Islet of Langerhans (tissue), 1 donor: ENCODE measurements around the gene RETREG3.
"Not testable (repeated sequence)": the region's sequence is repeated elsewhere in the genome, so short reads cannot be mapped to it uniquely, and the experiment has no call there.

Experiments used
- FAIRE-seq: peaks from one replicate; lab custom pipeline; 2011; peaks lifted over from hg19 to GRCh38; lab: Jason Lieb, UNC

Gene RETREG3

DNA sequence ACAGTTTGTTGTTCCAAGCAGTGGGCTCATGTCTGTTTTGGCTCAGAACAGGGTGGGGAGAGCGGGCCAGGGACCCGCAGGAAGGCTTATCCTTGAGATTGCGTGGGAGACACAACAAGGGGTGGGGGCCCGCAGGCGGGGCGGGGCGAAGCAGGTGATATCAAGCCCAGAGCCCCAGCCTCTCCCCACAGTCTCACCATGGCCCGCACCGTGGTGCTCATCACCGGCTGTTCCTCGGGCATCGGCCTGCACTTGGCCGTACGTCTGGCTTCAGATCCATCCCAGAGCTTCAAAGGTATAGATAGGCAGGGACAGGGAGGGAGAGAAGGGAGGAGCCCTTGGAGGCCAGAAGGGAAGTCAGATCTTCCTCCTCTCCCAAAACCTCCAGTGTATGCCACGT, 56.4 kb downstream of the RETREG3 start, which contains the start of gene HSD17B1:
HSD17B1 (plus strand) TSS at position 188 of the 400 bp plus-strand sequence; CDS start at position 199, 11 bp downstream.
- not testable (repeated sequence) for FAIRE-seq

DNA sequence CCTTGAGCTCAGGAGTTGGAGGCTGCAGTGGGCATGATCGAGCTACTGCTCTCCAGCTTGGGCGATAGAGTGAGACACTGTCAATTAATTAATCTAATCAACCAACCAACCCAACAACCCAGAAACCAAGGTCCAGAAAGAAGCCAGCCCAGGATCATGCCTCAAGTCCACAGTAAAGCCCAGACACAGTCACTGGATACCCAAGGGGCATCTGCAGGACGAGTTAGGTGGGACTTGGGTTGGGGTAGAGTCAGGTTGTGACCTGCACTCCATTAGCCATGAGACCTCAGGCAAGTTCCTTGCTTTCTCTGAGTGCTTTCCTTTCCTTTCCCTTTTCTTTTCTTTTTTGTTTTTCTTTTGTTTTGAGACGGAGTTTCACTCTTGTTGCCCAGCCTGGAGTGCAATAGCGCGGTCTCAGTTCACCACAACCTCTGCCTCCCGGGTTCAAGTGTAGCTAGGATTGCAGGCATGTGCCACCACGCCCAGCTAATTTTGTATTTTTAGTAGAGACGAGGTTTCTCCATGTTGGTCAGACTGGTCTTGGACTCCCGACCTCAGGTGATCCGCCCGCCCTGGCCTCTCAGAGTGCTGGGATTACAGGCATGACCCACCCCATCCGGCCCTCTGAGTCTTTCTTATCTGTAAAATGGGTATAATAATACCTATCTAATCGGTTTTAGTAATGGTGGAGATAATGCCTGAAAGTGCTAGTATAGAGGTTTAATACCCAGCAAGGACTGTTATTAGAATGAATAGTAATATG, 60.0 kb downstream of the RETREG3 start:
- FAIRE-seq: no peak

DNA sequence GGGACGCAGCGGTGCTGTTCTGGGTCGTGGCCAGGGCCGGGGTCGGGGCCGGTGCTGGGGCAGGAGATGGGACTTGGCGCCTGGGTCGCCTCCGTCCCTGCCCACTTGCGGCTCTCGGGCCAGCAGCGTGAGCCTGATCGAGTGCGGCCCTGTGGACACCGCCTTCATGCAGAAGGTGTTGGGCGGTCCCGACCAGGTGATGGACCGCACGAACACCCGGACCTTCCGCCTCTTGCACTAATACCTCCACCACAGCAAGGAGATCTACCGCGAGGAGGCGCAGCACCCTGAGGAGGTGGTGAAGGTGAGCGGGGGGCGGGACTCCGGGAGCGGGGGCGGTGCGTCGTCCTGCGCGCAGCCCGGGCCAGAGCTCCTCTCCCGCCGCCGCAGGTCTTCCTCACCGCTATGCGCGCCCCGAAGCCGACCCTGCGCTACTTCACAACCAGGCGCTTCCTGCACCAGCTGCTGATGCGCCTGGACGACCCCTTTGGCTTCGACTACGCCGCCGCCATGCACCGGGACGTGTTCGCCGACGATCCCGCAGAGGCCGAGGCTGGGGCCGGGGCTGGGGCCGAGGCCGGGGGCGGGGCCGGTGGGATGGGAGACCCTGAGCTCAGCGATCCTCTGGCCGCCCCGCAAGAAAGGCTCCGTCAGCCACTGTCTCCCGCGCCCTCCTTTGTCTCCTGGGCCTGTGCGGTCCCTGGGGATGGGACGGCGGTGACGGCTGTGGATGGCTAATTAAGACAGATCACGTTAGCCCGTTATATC, 60.9 kb downstream of the RETREG3 start:
- FAIRE-seq: no peak

DNA sequence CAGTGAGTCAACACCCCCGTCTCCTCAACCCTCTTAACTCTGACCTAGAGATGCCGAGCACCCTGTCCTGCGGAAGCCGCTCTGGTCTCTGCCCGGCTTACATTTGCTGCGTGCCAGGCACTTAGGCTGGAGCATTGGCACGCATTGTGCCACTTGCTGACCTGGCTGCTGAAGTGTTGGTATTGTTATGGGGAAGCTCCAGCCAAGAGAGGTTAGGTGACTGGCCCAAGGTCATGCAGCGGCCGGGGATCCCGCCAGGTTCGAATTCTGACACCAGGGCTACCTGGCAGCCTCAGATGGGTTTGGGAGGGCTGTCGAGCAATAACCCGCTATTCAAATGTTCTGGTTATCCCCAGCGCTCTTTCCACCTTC, 61.5 kb downstream of the RETREG3 start:
- no peak for FAIRE-seq

DNA sequence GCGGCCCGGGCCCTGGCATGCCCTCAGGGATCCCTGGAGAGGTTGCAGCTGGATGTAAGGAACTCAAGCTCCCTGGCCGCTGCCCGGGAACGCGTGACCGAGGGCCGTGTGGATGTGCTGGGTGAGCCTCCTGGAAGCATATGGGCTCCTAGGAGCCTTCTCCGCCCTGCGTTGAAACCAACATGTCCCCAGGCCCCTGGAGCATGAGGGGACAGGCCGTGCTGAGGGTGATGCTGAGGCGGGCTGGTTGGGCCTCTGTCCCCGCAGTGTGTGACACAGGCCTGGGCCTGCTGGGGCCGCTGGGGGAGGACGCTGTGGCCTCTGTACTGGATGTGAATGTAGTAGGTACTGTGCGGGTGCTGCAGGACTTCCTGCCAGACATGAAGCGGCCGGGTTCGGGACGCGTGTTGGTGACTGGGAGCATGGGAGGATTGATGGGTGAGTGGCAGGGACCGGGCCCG, 62.1 kb downstream of the RETREG3 start:
- no peak for FAIRE-seq

DNA sequence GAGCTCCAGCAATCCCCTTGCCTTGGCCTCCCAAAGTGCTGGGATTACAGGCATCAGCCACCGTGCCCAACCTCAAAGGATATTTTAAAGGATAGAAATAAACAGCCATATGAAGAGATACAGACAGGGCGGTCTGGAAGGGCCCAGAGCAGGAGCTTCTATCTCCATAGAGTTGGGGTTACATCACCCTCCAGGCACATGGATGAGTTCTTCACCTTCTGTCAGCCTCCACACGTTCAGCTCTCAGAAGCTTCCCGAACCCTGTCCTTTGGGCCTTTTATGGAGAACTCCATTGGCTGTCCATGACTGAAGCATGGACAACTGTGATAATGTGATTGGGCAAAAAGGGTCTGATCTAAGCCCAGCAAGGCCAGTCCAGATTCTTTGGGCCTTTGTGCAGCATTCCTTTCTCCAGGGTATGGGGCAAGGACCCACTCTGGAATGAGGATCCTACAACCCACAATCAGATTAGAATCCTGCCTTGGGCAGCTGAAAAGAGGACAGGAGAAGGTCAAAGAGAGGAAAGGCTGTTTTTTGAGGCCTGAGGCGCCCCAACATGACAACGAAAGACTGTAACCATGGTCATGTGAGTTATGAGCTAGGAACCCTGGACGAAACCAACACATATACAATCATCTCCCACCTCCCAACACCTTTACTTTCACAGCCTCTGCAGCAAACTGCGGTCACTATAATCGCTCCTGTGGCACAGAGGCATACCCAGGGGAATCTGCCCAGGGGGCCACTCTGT, 63.2 kb downstream of the RETREG3 start:
- FAIRE-seq: not testable (repeated sequence)

DNA sequence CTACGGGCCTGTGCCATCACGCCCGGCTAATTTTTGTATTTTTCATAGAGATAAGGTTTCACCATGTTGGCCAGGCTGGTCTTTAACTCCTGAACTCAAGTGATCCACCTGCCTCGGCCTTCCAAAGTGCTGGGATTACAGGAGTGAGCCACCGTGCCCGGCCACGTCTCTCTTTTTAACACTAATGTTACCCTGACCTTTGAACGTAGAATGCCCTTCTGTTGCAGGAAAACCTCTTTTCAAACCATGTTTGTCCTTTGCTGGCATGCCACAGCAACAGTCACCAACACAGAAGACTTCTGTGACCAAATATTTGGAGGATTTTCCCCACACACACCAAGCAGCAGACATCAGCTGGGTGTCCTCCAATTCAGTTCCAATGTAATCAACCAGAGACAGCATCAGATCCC, 64.3 kb downstream of the RETREG3 start:
- no peak for FAIRE-seq

DNA sequence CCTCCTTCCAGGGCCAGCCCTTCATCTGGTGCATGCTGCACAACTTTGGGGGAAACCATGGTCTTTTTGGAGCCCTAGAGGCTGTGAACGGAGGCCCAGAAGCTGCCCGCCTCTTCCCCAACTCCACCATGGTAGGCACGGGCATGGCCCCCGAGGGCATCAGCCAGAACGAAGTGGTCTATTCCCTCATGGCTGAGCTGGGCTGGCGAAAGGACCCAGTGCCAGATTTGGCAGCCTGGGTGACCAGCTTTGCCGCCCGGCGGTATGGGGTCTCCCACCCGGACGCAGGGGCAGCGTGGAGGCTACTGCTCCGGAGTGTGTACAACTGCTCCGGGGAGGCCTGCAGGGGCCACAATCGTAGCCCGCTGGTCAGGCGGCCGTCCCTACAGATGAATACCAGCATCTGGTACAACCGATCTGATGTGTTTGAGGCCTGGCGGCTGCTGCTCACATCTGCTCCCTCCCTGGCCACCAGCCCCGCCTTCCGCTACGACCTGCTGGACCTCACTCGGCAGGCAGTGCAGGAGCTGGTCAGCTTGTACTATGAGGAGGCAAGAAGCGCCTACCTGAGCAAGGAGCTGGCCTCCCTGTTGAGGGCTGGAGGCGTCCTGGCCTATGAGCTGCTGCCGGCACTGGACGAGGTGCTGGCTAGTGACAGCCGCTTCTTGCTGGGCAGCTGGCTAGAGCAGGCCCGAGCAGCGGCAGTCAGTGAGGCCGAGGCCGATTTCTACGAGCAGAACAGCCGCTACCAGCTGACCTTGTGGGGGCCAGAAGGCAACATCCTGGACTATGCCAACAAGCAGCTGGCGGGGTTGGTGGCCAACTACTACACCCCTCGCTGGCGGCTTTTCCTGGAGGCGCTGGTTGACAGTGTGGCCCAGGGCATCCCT, 65.7 kb downstream of the RETREG3 start:
- no peak for FAIRE-seq

DNA sequence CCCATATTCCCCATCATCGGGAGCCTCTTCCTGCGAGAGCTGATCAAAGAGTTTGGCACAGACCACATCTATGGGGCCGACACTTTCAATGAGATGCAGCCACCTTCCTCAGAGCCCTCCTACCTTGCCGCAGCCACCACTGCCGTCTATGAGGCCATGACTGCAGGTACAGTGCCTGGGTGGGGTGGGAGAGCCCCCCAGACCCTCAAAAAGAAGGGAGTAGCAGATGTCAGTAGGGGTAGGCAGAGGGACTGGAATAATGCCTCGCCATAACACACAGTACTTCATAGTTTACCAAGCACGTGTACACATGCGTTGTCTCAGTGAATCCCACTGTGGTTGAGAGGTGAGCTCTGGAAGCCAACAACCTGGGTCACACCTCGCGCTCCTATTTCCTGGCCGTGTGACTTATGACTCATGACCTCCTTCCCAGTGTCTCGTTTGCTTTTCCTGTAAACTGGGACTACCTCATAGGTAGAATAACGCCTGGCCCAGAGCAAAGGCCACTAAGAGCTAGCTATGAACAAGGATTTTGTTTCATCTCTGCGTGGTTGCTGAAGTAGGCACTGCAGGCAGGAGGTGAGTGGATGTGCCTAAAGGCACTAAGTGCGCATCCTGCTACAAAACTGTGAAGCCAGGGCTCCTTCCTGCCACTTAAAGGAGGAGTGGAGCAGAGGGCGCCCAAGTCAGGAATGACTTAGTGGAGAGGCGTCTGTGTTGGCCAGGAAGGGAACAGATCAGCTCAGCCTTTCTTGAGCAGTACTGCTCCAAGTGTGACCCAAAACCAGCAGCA, 67.9 kb downstream of the RETREG3 start:
- FAIRE-seq: no peak

DNA sequence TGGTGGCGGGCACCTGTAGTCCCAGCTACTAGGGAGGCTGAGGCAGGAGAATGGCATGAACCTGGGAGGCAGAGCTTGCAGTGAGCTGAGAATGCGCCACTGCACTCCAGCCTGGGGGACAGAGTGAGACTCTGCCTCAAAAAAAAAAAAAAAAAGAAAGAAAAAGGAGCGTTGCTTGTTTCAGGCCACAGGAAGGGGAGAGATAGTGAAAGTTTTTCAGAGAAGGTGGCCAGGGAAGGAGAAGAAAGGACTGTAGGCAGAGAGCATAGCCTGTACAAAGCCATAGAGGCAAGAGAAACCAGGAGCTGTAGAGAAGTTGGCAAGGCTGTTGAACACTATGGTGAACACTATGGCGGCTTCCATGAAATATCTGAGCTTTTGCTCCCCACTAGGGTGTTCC, 68.6 kb downstream of the RETREG3 start:
- FAIRE-seq: not testable (repeated sequence)

DNA sequence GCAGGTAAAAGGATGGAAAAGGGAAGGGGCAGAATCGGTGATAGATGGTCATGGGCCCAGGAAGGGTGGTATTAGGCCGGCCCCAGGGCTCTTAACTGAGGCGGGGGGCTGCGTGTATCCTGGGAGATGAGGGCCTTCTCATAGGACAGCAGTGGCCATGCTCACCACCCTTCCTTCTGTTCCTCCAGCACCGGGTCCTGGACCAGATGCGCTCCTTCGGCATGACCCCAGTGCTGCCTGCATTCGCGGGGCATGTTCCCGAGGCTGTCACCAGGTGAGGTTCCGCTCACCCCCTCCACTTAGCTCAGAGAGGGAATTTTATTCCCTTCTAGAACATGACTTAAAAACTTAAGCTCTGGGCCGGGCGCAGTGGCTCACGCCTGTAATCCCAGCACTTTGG, 70.7 kb downstream of the RETREG3 start:
- FAIRE-seq: no peak

DNA sequence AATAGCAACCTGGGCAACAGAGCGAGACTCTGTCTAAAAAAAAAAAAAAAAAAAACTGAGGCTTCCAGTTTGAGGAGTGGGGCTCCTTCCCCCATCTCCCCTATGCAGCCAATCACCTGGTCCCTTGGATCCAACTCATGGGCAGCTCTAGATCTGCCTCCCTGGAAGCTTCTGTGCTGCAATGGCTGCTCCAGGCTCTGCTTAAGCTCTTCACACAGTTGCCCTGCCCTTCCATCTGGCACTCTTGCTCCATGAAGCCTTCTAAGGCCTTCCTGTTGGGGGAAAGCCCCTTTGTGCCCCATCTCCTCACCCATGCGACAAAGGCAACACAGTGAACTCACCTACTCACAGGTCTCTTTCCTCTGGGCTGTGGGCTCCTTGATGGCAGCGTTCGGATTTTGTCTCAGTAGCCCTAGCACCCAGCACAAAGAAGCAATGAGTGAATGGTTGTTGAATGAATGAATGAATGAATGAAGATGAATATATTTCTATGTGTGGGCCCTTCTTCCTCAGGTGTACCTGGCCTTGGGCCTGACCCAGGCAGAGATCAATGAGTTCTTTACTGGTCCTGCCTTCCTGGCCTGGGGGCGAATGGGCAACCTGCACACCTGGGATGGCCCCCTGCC, 71.2 kb downstream of the RETREG3 start:
- no peak for FAIRE-seq

DNA sequence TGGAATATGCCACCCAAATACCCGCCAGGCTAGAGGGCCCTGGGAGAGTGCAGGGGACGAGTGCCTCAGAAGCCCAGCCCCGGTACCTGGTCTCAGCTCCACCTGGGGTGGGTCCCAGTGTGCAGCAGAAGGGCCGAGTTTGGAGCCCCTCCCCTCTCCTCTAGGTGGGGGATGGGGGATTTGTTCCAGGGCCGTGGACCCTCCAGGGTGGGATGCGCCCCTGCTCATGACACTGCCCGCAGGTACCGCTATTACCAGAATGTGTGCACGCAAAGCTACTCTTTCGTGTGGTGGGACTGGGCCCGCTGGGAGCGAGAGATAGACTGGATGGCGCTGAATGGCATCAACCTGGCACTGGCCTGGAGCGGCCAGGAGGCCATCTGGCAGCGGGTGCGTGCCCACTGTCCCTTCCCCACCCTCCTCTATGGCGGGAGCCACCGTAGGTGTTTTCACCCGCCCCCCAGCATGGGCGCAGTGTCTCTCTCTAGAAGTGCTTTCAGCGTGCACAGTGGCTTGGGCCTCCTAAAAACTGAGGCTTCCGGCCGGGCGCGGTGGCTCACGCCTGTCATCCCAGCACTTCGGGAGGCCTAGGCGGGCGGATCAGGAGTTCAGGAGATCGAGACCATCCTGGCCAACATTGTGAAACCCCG, 71.9 kb downstream of the RETREG3 start:
- no peak for FAIRE-seq

DNA sequence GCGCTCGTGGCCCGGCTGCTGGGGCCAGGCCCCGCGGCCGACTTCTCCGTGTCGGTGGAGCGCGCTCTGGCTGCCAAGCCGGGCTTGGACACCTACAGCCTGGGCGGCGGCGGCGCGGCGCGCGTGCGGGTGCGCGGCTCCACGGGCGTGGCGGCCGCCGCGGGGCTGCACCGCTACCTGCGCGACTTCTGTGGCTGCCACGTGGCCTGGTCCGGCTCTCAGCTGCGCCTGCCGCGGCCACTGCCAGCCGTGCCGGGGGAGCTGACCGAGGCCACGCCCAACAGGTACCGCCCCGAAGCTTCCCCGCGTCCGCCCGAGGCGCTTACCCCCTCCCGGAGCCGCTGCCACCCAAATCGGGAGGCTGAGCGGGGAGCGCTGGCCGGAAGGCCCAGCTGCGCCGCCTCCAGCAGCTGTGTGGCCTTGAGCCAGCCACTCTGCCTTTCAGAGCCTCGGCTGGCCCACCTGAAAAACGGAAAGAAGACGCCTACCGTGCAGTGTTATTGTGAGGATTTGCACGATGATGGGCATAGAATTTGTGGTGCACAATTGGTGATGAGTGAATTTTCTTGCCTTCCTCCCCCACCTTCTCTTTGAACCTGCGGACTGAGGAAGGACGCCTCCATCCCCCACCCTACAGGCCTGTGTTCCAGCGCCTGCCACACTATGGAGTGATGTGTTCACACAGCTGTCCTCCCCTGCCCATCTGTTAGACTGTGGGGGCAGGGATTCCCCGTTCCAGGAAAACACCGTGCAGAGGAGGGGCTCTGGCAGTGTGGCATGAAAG, 72.6 kb downstream of the RETREG3 start:
- FAIRE-seq: no peak

DNA sequence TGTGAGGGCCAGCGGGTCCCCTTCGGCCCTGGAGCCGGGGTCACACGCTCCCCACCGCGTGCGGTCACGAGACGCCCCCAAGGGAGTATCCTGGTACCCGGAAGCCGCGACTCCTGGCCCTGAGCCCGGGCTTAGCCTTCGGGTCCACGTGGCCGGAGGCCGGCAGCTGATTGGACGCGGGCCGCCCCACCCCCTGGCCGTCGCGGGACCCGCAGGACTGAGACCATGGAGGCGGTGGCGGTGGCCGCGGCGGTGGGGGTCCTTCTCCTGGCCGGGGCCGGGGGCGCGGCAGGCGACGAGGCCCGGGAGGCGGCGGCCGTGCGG, 73.2 kb downstream of the RETREG3 start, which contains the start of gene NAGLU:
NAGLU (plus strand) TSS at position 194 of the 324 bp plus-strand sequence; CDS start at position 226, 32 bp downstream.
- no peak for FAIRE-seq

DNA sequence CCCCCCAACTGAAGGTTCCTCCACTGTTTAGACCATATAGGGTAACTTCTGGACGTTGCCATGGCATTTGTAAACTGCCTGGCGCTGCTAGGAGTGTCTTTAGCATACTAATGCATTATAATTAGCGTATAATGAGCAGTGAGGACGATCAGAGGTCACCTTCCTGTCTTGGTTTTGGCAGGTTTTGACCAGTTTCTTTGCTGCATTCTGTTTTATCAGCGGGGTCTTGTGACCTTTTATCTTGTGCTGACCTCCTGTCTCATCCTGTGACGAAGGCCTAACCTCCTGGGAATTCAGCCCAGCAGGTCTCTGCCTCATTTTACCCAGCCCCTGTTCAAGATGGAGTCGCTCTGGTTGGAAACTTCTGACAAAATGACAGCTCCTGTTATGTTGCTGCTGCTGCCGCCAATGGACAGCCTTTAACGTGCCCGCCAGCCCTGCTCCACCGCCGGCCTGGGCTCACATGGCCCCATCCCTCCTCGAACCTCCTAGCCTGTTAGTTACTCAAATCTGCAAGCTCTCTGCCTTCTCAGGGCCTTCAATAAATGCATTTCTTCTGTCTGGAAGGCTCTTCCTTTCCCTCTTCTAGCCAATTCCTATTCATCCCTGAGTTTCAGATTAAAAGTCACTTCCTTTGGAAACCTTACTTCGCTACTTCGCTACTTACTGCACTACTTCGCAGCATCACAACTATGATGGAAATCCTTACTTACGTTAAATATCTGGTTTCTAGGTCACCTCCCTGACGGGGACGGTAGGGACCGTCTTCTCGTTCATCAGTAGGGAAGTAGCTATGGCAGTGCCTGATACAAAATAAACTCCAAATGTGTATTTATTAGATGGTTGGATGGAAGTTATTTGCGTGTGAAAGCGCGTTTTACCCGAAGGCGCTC, 73.8 kb downstream of the RETREG3 start:
- no peak for FAIRE-seq

DNA sequence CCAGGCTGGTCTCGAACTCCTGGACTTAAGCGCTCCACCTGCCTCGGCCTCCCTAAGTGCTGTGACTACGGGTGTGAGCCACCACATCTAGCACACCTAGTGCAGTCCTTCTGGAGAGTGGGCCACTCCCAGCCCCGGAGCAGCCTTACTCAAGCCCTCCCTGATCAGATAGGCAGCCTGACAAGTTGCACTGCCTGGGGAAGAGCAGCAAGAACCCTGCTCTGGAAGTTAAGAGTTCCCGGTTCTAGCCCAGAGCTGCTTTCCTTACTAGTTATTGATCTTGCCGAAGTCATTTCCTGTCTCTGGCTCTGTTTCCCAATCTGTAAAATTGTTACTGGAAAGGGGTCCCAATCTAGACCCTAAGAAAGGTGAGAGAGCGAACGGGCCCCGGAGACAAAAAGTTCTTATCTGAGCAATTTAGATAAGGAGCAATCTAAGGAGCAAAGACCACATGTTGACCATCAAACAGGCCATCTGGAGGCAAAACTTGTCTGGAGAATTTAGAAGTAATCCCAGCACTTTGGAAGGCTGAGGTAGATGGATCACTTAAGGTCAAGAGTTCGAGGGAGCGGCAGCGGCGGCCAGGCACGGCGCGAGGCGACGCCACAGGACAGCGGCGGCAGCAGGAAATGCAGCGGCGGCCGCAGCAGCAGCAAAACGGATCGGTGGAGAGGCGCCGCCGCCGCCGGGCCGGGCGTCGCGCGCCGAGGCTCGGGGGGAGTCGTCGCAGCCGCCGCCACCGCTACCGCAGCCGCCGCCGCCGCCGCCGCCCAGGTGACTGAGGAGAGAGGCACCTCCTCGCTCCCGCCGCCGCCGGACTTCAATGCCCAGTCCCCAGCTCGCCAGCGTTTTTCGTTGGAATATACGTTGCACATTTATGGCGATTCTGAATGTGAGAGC, 77.5 kb downstream of the RETREG3 start:
- no peak for FAIRE-seq
